Measurements from ENCODE around the gene TMEM63B. TPM values are rescaled to one million over a fixed set of nuclear protein-coding genes. Genes with fewer than 3 reads are reported as not detected.

Gene TMEM63B
- total RNA-seq, 1 experiment from 2014 or later = 22.6 TPM

- CTCF ChIA-PET = interaction anchor here (0.6 to 0.9 kb wide), 2 partner anchors 20 to 29 kb away, joined by 3 to 5 read pairs; no protein-coding TSS in a partner anchor
- Mint-ChIP-seq H3K36me3 (ENCODE audit: insufficient read depth, unreplicated experiment) (peaks cover 15% of the 10 kb centered on the region), H3K4me3 (ENCODE audit: unreplicated experiment) (no peak overlapping the region), H3K27ac (ENCODE audit: low read depth, unreplicated experiment) (no peak overlapping the region), H3K4me1 (ENCODE audit: insufficient read depth, unreplicated experiment) (peaks cover 70% of the 10 kb centered on the region), H3K9me3 (ENCODE audit: unreplicated experiment) (no peaks in the 10 kb centered on the region), H3K27me3 (ENCODE audit: insufficient read depth, unreplicated experiment) (no peaks in the 10 kb centered on the region)
- no TSS peak for BruUV-seq (replicated peaks)
- POLR2A ChIA-PET = no interaction called here
- intact Hi-C loops (cut with micrococcal nuclease) = no loop called here
- no peak for DNase-seq (ENCODE audit: unreplicated experiment)
- TF ChIP-seq, protein P1, sequence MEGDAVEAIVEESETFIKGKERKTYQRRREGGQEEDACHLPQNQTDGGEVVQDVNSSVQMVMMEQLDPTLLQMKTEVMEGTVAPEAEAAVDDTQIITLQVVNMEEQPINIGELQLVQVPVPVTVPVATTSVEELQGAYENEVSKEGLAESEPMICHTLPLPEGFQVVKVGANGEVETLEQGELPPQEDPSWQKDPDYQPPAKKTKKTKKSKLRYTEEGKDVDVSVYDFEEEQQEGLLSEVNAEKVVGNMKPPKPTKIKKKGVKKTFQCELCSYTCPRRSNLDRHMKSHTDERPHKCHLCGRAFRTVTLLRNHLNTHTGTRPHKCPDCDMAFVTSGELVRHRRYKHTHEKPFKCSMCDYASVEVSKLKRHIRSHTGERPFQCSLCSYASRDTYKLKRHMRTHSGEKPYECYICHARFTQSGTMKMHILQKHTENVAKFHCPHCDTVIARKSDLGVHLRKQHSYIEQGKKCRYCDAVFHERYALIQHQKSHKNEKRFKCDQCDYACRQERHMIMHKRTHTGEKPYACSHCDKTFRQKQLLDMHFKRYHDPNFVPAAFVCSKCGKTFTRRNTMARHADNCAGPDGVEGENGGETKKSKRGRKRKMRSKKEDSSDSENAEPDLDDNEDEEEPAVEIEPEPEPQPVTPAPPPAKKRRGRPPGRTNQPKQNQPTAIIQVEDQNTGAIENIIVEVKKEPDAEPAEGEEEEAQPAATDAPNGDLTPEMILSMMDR (IDR thresholded peaks at IDR 0.05; ENCODE audit: unreplicated experiment) = no peak
These were observed 7.6 kb upstream of the TMEM63B start for GRCh38 chr6:44119704-44120262.

DNA sequence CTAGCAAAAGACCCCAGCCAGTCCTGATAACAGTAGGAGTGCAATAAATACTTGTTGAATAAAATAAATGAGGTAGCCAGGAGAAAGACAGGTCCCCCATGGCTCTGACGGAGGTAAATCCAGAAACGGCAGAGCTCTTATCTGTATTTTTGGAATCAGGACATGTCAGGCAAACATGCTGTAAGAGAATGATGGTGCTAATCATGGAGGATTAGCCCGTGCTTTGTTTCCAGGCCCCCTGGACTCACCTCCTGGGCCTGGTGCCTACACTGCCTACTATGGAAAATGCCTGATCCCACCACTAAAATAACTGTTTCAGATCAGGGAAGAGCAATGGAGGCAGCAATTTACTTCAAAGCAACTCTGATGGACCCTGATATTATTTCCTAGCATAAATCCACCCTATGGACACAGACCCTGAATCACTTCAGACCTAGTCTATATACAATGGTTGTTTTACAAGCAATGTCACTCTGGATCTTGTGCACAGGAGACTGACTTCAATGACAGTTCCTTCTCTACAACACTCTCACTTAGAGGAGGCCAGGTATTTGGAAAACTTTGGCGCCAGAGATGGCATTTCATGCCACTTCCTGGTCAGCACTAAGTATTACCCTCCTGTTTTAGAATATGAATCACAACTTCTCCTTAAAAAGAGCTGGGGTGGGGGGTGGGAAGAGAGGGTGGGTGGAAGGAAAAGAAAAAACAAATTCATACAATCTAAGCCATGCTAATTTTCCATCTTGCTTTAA, 6.5 kb upstream of the TMEM63B start:
- H3K4me1 Mint-ChIP-seq (ENCODE audit: insufficient read depth, unreplicated experiment) = peaks cover 67% of the 10 kb centered on the region
- peaks cover 7% of the 10 kb centered on the region for H3K36me3 Mint-ChIP-seq (ENCODE audit: insufficient read depth, unreplicated experiment)
- BruUV-seq (replicated peaks) = no TSS peak
- no peak overlapping the region for H3K4me3 Mint-ChIP-seq (ENCODE audit: unreplicated experiment)
- POLR2A ChIA-PET = interaction anchor here (1.1 kb wide), 1 partner anchor 30 kb away, joined by 5 read pairs; no protein-coding TSS in a partner anchor
- no peak for DNase-seq (ENCODE audit: unreplicated experiment)
- TF ChIP-seq, protein P1 (IDR thresholded peaks at IDR 0.05; ENCODE audit: unreplicated experiment) = no peak
- CTCF ChIA-PET = interaction anchor here (0.6 to 0.9 kb wide), 5 partner anchors 29 to 754 kb away, joined by 3 to 6 read pairs (median 3); no protein-coding TSS in a partner anchor
- intact Hi-C loops (cut with micrococcal nuclease) = no loop called here
- H3K27ac Mint-ChIP-seq (ENCODE audit: low read depth, unreplicated experiment) = peak overlapping the region; percentile 11
- no peaks in the 10 kb centered on the region for H3K27me3 Mint-ChIP-seq (ENCODE audit: insufficient read depth, unreplicated experiment)
- no peaks in the 10 kb centered on the region for H3K9me3 Mint-ChIP-seq (ENCODE audit: unreplicated experiment)

DNA sequence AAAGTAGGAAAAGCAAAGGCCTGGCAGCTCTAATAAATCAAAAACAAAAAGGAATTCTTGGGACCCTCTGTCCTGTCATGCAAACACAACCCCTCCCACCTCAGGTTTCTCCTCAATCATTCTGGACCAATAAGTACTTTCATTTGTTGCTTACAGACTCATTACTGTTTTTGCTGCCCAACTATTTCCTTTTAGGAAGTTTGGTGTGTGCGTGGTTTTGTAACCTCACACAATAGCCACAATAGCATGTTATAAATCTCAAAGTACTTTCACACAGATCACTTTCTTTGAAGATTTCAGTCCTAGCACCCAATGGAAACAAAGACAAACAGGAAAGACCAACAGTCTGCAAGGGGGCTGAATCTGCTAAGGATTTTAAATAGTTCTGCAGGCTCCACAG, 4.6 kb upstream of the TMEM63B start:
- no peak for DNase-seq (ENCODE audit: unreplicated experiment)
- Mint-ChIP-seq H3K9me3 (ENCODE audit: unreplicated experiment) (no peaks in the 10 kb centered on the region), H3K4me3 (ENCODE audit: unreplicated experiment) (no peak overlapping the region), H3K4me1 (ENCODE audit: insufficient read depth, unreplicated experiment) (peaks cover 56% of the 10 kb centered on the region), H3K27ac (ENCODE audit: low read depth, unreplicated experiment) (peak overlapping the region; percentile 26), H3K36me3 (ENCODE audit: insufficient read depth, unreplicated experiment) (peaks cover 13% of the 10 kb centered on the region), H3K27me3 (ENCODE audit: insufficient read depth, unreplicated experiment) (no peaks in the 10 kb centered on the region)
- BruUV-seq (replicated peaks) = no TSS peak
- ChIA-PET CTCF (interaction anchor here (0.7 to 1.2 kb wide), 3 partner anchors 25 to 354 kb away, joined by 3 to 5 read pairs (median 4); no protein-coding TSS in a partner anchor), POLR2A (interaction anchor here (0.5 to 0.7 kb wide), 2 partner anchors 43 to 134 kb away, joined by 3 read pairs; partner anchors contain the start of gene SLC35B2)
- TF ChIP-seq, protein P1 (IDR thresholded peaks at IDR 0.05; ENCODE audit: unreplicated experiment) = no peak
- intact Hi-C loops (cut with micrococcal nuclease) = no loop called here

- BruUV-seq (replicated peaks) = no TSS peak
- Mint-ChIP-seq H3K36me3 (ENCODE audit: insufficient read depth, unreplicated experiment) (peaks cover 13% of the 10 kb centered on the region), H3K4me3 (ENCODE audit: unreplicated experiment) (no peak overlapping the region), H3K27me3 (ENCODE audit: insufficient read depth, unreplicated experiment) (no peaks in the 10 kb centered on the region), H3K27ac (ENCODE audit: low read depth, unreplicated experiment) (no peak overlapping the region), H3K4me1 (ENCODE audit: insufficient read depth, unreplicated experiment) (peaks cover 53% of the 10 kb centered on the region), H3K9me3 (ENCODE audit: unreplicated experiment) (no peaks in the 10 kb centered on the region)
- TF ChIP-seq, protein P1 (IDR thresholded peaks at IDR 0.05; ENCODE audit: unreplicated experiment) = no peak
- intact Hi-C loops (cut with micrococcal nuclease) = no loop called here
- CTCF ChIA-PET = interaction anchor here (0.6 to 1.2 kb wide), 3 partner anchors 26 to 111 kb away, joined by 3 to 5 read pairs (median 3); no protein-coding TSS in a partner anchor
- no peak for DNase-seq (ENCODE audit: unreplicated experiment)
- POLR2A ChIA-PET = interaction anchor here (0.5 to 1.8 kb wide), 3 partner anchors 43 to 133 kb away, joined by 3 to 6 read pairs (median 3); partner anchors contain the start of genes HSP90AB1 and SLC35B2
These were observed 3.8 kb upstream of the TMEM63B start for GRCh38 chr6:44123544-44123943.

Measured in MCF 10A (cell line).